Measurements from ENCODE around the gene ZDHHC14.

The ZDHHC14 gene

DNA sequence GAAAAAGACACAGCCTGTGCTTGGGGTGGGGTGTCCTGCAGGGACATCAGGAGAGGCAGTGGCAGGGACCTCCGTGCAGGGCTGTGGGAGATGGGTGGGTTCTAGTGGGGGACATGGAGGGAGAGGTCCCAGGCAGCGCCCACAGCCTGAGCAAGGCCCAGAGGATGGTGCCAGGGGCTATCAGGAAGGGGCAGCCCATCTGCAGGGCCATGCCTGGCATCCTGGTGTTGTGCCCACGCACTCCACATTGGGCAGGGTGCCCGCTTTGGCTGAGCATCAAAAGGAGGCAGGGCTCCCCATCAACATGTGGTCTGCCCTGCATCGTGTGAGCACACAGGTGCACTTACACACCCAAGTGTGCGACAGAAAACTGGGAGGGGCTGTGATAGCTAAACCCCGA lies 257.8 kb downstream of the ZDHHC14 start:
- no peaks in the 10 kb centered on the region for H3K27me3 ChIP-seq (ENCODE audit: insufficient read depth, poor library complexity, severe bottlenecking)
- H3K4me3 ChIP-seq (replicated peaks; ENCODE audit: insufficient read depth, low read length) = no peak overlapping the region
- no peak for DNase-seq (ENCODE audit: low read depth in 1 of 2, low spot score in 1 of 2)
- TF ChIP-seq GABPA (IDR thresholded peaks at IDR 0.05; ENCODE audit: low read depth) (no peak), POLR2AphosphoS5 (IDR thresholded peaks at IDR 0.05; ENCODE audit: low read depth) (no peak), SPI1 (IDR thresholded peaks at IDR 0.05; ENCODE audit: borderline replicate concordance, low read depth) (no peak)
- TF ChIP-seq, protein P1, sequence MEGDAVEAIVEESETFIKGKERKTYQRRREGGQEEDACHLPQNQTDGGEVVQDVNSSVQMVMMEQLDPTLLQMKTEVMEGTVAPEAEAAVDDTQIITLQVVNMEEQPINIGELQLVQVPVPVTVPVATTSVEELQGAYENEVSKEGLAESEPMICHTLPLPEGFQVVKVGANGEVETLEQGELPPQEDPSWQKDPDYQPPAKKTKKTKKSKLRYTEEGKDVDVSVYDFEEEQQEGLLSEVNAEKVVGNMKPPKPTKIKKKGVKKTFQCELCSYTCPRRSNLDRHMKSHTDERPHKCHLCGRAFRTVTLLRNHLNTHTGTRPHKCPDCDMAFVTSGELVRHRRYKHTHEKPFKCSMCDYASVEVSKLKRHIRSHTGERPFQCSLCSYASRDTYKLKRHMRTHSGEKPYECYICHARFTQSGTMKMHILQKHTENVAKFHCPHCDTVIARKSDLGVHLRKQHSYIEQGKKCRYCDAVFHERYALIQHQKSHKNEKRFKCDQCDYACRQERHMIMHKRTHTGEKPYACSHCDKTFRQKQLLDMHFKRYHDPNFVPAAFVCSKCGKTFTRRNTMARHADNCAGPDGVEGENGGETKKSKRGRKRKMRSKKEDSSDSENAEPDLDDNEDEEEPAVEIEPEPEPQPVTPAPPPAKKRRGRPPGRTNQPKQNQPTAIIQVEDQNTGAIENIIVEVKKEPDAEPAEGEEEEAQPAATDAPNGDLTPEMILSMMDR (IDR thresholded peaks at IDR 0.05; ENCODE audit: insufficient read depth, low read length) = no peak
- no peak overlapping the region for H3K27ac ChIP-seq (replicated peaks)

DNA sequence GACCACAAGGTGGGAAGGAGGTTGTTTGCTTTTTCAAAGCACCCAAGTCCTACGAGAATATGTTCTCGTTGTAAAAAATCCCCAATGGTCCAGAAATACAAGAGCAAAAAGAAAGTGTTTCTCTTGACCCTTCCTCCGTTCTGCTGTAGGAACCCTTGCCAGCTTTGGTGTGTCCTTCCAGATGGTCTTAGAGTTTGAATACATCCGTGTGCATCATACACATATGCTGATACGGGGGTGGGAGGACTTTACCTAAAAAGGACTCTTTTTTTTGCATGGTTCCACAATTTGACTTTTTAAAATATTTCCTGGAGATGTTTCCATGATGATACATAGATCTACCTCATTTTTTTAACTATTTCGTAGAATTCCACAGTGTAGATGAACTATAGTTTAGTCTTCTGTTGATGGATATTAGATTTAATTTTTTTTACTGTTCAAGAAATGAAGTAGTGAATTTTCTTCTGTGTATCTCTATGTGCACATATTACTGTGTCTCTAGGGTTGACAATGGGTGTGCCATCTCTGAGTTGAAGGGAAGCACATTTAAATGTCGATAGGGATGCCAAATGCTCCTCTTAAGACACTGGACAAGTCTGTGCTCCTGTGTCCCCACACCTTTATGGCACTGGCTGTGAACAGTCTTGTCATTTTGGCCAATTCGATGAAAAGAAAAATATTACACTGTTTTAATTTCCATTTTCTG lies 259.9 kb downstream of the ZDHHC14 start:
- Histone ChIP-seq H3K27me3 (ENCODE audit: insufficient read depth, poor library complexity, severe bottlenecking) (no peaks in the 10 kb centered on the region), H3K27ac (replicated peaks) (no peak overlapping the region), H3K4me3 (replicated peaks; ENCODE audit: insufficient read depth, low read length) (no peak overlapping the region)
- no peak for DNase-seq (ENCODE audit: low read depth in 1 of 2, low spot score in 1 of 2)
- no peak for TF ChIP-seq GABPA (IDR thresholded peaks at IDR 0.05; ENCODE audit: low read depth)
- no peak for TF ChIP-seq SPI1 (IDR thresholded peaks at IDR 0.05; ENCODE audit: borderline replicate concordance, low read depth)

DNA sequence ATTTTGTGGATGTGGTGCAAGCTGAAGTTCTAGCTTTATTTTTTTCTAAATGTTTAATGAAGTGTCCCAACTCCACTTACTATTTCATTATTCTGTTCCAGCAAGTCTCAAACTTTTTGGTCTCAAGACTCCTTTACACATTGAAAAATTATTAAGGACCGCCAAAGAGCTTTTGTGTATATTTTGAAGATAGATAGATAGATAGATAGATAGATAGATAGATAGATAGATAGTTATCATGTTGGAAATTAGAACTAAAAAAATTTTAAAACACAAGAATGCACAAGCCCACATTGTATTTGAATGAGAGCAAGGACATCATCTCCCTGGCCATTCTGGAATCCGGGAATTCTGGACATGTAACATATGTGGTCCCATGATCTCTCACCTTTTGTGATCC lies 260.8 kb downstream of the ZDHHC14 start:
- TF ChIP-seq, protein P2, sequence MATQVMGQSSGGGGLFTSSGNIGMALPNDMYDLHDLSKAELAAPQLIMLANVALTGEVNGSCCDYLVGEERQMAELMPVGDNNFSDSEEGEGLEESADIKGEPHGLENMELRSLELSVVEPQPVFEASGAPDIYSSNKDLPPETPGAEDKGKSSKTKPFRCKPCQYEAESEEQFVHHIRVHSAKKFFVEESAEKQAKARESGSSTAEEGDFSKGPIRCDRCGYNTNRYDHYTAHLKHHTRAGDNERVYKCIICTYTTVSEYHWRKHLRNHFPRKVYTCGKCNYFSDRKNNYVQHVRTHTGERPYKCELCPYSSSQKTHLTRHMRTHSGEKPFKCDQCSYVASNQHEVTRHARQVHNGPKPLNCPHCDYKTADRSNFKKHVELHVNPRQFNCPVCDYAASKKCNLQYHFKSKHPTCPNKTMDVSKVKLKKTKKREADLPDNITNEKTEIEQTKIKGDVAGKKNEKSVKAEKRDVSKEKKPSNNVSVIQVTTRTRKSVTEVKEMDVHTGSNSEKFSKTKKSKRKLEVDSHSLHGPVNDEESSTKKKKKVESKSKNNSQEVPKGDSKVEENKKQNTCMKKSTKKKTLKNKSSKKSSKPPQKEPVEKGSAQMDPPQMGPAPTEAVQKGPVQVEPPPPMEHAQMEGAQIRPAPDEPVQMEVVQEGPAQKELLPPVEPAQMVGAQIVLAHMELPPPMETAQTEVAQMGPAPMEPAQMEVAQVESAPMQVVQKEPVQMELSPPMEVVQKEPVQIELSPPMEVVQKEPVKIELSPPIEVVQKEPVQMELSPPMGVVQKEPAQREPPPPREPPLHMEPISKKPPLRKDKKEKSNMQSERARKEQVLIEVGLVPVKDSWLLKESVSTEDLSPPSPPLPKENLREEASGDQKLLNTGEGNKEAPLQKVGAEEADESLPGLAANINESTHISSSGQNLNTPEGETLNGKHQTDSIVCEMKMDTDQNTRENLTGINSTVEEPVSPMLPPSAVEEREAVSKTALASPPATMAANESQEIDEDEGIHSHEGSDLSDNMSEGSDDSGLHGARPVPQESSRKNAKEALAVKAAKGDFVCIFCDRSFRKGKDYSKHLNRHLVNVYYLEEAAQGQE (IDR thresholded peaks at IDR 0.05; ENCODE audit: insufficient replicate concordance, low read depth) = no peak
- TF ChIP-seq GABPA (IDR thresholded peaks at IDR 0.05; ENCODE audit: low read depth) (no peak), POLR2AphosphoS5 (IDR thresholded peaks at IDR 0.05; ENCODE audit: low read depth) (no peak), SPI1 (IDR thresholded peaks at IDR 0.05; ENCODE audit: borderline replicate concordance, low read depth) (no peak)
- TF ChIP-seq, protein P1 (IDR thresholded peaks at IDR 0.05; ENCODE audit: insufficient read depth, low read length) = no peak
- H3K27me3 ChIP-seq (ENCODE audit: insufficient read depth, poor library complexity, severe bottlenecking) = no peaks in the 10 kb centered on the region
- H3K27ac ChIP-seq (replicated peaks) = no peak overlapping the region

DNA sequence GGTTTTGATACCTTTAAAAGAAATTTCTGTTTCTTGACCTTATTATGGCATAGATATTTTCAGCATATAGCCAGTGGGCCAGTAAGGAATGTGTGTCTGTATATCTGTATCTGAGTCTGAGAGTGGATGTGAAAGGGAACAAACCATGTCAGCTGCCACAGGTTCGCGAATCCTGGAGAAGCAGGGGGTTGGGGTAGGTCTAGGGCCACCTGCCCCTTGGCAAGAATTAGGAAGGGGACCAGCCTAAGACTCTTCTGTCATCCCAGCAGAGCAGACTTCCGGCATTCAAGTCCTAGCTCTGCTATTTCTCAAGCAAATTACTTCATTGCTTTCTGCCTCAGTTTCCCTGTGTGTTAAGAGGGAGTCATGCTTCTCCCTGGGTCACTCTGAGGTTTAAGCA lies 261.7 kb downstream of the ZDHHC14 start:
- TF ChIP-seq POLR2AphosphoS5 (IDR thresholded peaks at IDR 0.05; ENCODE audit: low read depth) = no peak
- TF ChIP-seq, protein P2 (IDR thresholded peaks at IDR 0.05; ENCODE audit: insufficient replicate concordance, low read depth) = no peak
- Histone ChIP-seq H3K27ac (replicated peaks) (no peak overlapping the region), H3K4me3 (replicated peaks; ENCODE audit: insufficient read depth, low read length) (no peak overlapping the region), H3K27me3 (ENCODE audit: insufficient read depth, poor library complexity, severe bottlenecking) (no peaks in the 10 kb centered on the region)
- DNase-seq (ENCODE audit: low read depth in 1 of 2, low spot score in 1 of 2) = no peak

More for the DNA sequence above, 260.8 kb downstream of the ZDHHC14 start:
- no peak for DNase-seq (ENCODE audit: low read depth in 1 of 2, low spot score in 1 of 2)
- no peak overlapping the region for H3K4me3 ChIP-seq (replicated peaks; ENCODE audit: insufficient read depth, low read length)
